KG1 (cell line): ENCODE measurements around the gene ZBTB42.

Experiments
- DNase-seq: peaks from one replicate; lab custom pipeline; 2025; lab: John Stamatoyannopoulos, UW

The ZBTB42 gene

DNA sequence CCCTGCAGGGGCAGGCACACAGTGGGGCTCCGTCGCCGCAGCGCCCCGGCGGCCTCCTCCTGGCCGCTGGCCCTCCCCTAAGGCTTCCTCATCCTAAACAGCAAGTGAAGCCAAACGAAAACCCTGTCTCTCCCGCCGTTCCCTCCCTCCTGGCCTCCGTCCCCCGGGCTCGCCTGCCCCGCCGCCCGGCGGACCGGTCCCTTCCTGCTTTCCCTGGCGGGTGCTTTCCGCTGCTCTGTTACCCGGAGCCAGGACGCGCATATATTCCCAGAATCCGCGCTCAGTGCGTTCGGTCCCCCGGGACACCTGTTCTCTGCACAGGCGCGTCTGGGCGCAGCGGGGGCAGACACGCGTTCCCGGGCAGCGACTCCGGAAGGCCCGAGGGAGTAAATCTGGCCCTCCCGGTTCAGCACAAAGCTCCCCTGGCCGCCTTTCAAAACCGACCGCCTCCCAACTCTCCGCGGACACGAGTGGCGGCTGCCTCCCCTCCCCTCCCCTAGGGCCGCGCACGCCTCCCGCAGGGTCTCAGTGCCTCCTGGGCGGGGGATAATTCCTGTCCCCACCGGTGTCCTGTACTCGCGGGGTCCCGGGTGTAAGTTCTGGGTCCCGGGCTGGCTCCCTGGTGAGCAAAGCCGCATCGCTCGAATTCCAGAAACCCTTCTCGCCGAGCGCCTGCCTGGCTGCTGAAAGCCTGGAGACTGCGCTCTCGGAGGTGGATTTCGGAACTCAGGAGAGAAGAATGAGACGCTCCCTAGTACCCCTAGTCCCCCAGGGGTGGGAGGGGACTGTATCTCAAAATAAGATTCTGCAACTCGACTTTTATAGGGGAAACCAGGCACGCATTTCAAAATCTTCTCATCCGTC, 42.8 kb downstream of the ZBTB42 start:
- no peak for DNase-seq

DNA sequence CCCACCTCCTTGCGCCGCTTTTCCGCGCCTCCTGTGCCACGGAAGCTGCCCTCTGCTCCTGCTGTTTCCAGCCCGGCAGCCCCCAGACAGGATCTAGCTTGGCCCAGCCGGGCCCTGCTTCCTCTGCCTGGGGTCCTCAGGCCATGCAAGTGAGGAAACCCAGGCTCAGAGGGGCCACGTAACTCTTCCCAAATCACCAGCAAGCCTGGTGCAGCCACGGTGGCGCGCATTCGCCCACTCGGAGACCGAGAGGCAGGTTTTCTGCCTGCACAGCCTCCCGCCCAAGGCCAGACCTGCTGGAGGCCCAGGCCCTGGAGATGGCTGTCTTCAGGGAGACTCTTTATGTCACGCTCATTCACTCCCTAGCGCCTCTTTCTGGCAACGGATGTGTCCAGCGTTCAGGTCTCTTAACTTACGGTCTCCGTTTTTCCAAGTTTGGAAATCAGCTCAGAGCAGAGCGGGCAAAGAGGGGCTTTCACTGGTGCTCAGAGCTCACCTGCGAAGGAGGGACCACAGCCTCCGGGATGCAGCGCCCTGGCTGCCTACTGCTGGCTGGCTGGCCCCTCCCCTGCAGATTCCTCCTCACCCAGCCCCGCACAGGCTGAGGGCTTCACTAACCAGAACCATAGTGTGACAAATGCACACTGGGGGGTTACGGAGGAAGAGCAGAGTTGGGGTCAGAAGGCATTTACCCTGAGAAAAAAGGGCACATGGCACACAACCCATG, 43.6 kb downstream of the ZBTB42 start:
- DNase-seq = no peak

DNA sequence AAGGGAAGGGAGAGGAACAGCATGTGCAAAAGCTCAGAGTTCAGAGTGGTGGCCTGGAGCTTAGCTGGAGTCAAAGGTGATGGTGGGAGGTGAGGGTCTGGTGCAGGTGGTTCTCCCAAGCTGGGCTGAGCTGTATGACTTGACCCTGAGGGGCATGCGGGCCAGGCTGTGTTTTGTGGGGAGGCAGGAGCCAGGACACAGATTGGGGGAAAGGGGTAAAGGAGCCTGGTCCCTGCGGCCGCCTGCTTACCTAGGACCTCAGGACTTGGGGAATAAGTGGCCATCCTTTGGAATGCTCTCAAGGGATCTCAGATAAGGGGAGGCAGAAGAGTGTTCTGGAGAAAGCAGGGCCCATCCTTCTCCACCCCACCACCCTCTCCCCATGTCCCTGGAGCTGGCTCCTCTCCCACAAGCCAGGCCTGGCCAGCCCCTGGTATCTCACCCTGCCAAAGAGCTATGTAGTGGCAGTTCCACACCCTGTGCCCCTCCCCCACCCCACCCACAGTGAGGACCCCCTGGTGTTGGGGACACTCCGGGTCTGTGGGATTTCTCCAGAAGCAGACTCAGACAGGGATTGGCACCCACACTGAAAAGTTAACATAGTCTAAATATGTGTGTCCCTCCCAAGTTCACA, 44.2 kb downstream of the ZBTB42 start:
- DNase-seq = no peak

DNA sequence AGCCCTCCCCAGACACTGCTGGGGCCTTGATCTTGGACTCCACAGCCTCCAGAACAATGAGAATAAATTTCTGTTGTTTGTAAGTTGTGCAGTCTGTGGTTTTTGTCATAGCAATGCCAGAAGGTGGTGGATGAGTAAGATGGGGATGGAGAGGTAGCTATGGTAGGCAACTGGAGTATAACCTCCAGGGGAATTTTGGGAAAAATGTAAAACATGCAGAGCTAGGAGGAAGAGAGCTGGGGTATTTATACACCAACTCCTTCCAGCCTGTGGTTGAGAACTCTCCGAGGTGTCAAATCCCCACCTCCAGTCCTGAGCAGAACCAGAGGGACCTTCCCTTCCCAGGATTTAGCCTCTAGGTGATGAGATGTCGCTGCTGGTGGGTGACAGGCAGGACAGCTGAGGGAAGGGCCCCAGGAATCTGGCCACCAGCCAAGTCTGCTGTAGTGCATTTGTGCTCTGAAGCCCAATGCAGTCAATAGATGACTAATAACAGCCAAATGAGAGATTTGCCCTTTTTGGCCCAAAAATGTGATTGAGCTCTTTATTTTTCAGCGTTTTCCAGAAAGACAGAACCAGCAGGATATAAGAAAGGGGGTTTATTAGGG, 45.0 kb downstream of the ZBTB42 start:
- no peak for DNase-seq

- no peak for DNase-seq
Observed at GRCh38 chr14:104852280-104852663, 51.4 kb downstream of the ZBTB42 start.
